Hepatocyte (in vitro differentiated cells): ENCODE data around the gene CHRNA4. TPM values are rescaled to one million over a fixed set of nuclear protein-coding genes. Genes with fewer than 3 reads are reported as not detected.

Experiments
- DNase-seq: peaks from one replicate; pipeline ENCODE4 v3.0.0-alpha.2; 2016; ENCODE audit warnings: low spot score
- H2AFZ ChIP-seq: fragments of 200-600 bp; sonication (generic); 2 replicates; pipeline ENCODE4 v1.6.0; 2016; ENCODE audit warnings: antibody characterized with exemption, mild to moderate bottlenecking
- H3K27ac ChIP-seq: fragments of 200-600 bp; sonication (generic); 2 replicates; pipeline ENCODE4 v1.5.1; 2016; ENCODE audit warnings: mild to moderate bottlenecking
- H3K27me3 ChIP-seq: fragments of 200-600 bp; sonication (generic); 2 replicates; pipeline ENCODE4 v1.6.1; 2016
- H3K36me3 ChIP-seq: fragments of 200-600 bp; sonication (generic); replicated peaks from 2 replicates; pipeline ENCODE4 v1.5.1; 2016; ENCODE audit warnings: low read depth; ENCODE audit not compliant: insufficient read depth
- H3K4me1 ChIP-seq: fragments of 200-600 bp; sonication (generic); 2 replicates; pipeline ENCODE4 v1.5.1; 2016; ENCODE audit warnings: mild to moderate bottlenecking, moderate library complexity; ENCODE audit not compliant: insufficient read depth
- H3K4me2 ChIP-seq: fragments of 200-600 bp; sonication (generic); 2 replicates; pipeline ENCODE4 v1.6.0; 2016
- H3K4me3 ChIP-seq: fragments of 200-600 bp; sonication (generic); 2 replicates; pipeline ENCODE4 v1.5.1; 2016; ENCODE audit warnings: mild to moderate bottlenecking
- H3K79me2 ChIP-seq: fragments of 200-600 bp; sonication (generic); 2 replicates; pipeline ENCODE4 v1.6.0; 2017; ENCODE audit warnings: mild to moderate bottlenecking
- H3K9me2 ChIP-seq: fragments of 200-600 bp; sonication (generic); replicated peaks from 2 replicates; pipeline ENCODE4 v1.6.0; 2017; ENCODE audit warnings: mild to moderate bottlenecking; ENCODE audit not compliant: insufficient read depth
- H3K9me3 ChIP-seq: fragments of 200-600 bp; sonication (generic); 2 replicates; pipeline ENCODE4 v1.5.1; 2016; ENCODE audit warnings: low read depth, mild to moderate bottlenecking
- H4K20me1 ChIP-seq: fragments of 200-600 bp; sonication (generic); 2 replicates; pipeline ENCODE4 v1.6.0; 2016; ENCODE audit warnings: mild to moderate bottlenecking; ENCODE audit not compliant: insufficient read depth, poor library complexity, severe bottlenecking
- CTCF ChIP-seq: fragments of 200-600 bp; sonication (generic); IDR thresholded peaks from 2 replicates; pipeline ENCODE4 v1.5.1; 2016; ENCODE audit warnings: antibody characterized with exemption, mild to moderate bottlenecking; ENCODE audit not compliant: poor library complexity
- EZH2 ChIP-seq: fragments of 200-600 bp; sonication (generic); IDR thresholded peaks from 2 replicates; pipeline ENCODE4 v1.6.1; 2016; ENCODE audit warnings: antibody characterized with exemption, mild to moderate bottlenecking, borderline replicate concordance
- EZH2phosphoT487 ChIP-seq: fragments of 200-600 bp; sonication (generic); IDR thresholded peaks from one replicate; pipeline ENCODE4 v1.6.1; 2018; ENCODE audit warnings: antibody characterized with exemption, mild to moderate bottlenecking, low read depth, moderate library complexity; ENCODE audit not compliant: unreplicated experiment, severe bottlenecking
- WGBS: methylation state at CpG from one replicate; pipeline ENCODE4 v1.1.6; 2016; ENCODE audit warnings: low lambda C conversion rate; ENCODE audit errors: missing lambda C conversion rate; 5-methylcytosine and 5-hydroxymethylcytosine counted together
- polyA plus RNA-seq: library from polyadenylated mRNA; unstranded; fragments of >200 nt; fragmentation: Nextera tagmentation; extraction: Ambion mirVana; gene quantifications from 2 replicates; pipeline ENCODE4 v1.2.1, GENCODE V29; 2016
- total RNA-seq: library from RNA; depleted of rRNA; stranded (reverse); fragments of >200 nt; gene quantifications from 2 replicates; pipeline ENCODE4 v1.2.3, GENCODE V29; 2014

Gene CHRNA4
- total and polyA plus RNA-seq, 2 experiments from 2014 or later, result 0.25 TPM; not detected in 1

GRCh38 chr20:63325021-63325471, 36.1 kb downstream of the CHRNA4 start:
- Histone ChIP-seq H3K27ac (no peak overlapping the region), H4K20me1 (no peaks in the 10 kb centered on the region), H3K27me3 (no peaks in the 10 kb centered on the region), H3K9me3 (no peaks in the 10 kb centered on the region), H2AFZ (no peak overlapping the region), H3K36me3 (no peaks in the 10 kb centered on the region), H3K4me1 (no peaks in the 10 kb centered on the region), H3K4me2 (no peak overlapping the region), H3K9me2 (no peaks in the 10 kb centered on the region), H3K79me2 (no peaks in the 10 kb centered on the region), H3K4me3 (no peak overlapping the region)
- WGBS, result 92% methylated on average over 7 of the region's 10 CpGs
- no peak for DNase-seq
- TF ChIP-seq CTCF (no peak), EZH2phosphoT487 (no peak), EZH2 (no peak)

- no peak overlapping the region for H3K4me2 ChIP-seq
- no peaks in the 10 kb centered on the region for H3K4me1 ChIP-seq
- DNase-seq, result no peak
- H3K4me3 ChIP-seq, result no peak overlapping the region
- H3K9me2 ChIP-seq, result no peaks in the 10 kb centered on the region
- H3K27ac ChIP-seq, result peak overlapping the region; percentile 23
- no peaks in the 10 kb centered on the region for H4K20me1 ChIP-seq
- WGBS, result 76% methylated on average over 18 of the region's 18 CpGs
- H3K9me3 ChIP-seq, result no peaks in the 10 kb centered on the region
- no peak for TF ChIP-seq CTCF
- no peak for TF ChIP-seq EZH2
- no peak for TF ChIP-seq EZH2phosphoT487
- H2AFZ ChIP-seq, result no peak overlapping the region
- H3K27me3 ChIP-seq, result no peaks in the 10 kb centered on the region
- H3K79me2 ChIP-seq, result no peaks in the 10 kb centered on the region
- H3K36me3 ChIP-seq, result no peaks in the 10 kb centered on the region
Observed at GRCh38 chr20:63323357-63323981, 37.7 kb downstream of the CHRNA4 start.

- Histone ChIP-seq H2AFZ (no peak overlapping the region), H3K4me3 (no peak overlapping the region), H3K27me3 (no peaks in the 10 kb centered on the region), H3K4me1 (no peaks in the 10 kb centered on the region), H3K27ac (peak overlapping the region; percentile 23), H3K9me2 (no peaks in the 10 kb centered on the region), H3K79me2 (no peaks in the 10 kb centered on the region), H3K4me2 (no peak overlapping the region), H3K36me3 (no peaks in the 10 kb centered on the region), H3K9me3 (no peaks in the 10 kb centered on the region), H4K20me1 (no peaks in the 10 kb centered on the region)
- 78% methylated on average over 15 of the region's 15 CpGs for WGBS
- DNase-seq, result no peak
- no peak for TF ChIP-seq EZH2phosphoT487
- TF ChIP-seq EZH2, result no peak
- no peak for TF ChIP-seq CTCF
Observed at GRCh38 chr20:63322933-63323273, 38.2 kb downstream of the CHRNA4 start.
